Measurements from ENCODE around the gene LEO1. TPM values are rescaled to one million over a fixed set of nuclear protein-coding genes. Genes with fewer than 3 reads are reported as not detected.

LEO1 gene
- total and polyA plus RNA-seq, 12 donors = 6.6 to 44.6 (median 15.0) TPM

- Histone ChIP-seq H3K4me1 (replicated peaks in 1 of 2) (peaks cover 8 to 15% of the 10 kb centered on the region in 2 donors), H3K27me3 (no peaks in the 10 kb centered on the region), H3K9me3 (replicated peaks in 1 of 3) (no peaks in the 10 kb centered on the region), H3K4me3 (peak overlapping the region in 2 of 4 donors; percentile 5 to 23), H3K27ac (peak overlapping the region; percentile 8 to 63 (median 40)), H3K36me3 (replicated peaks in 1 of 2) (no peaks in the 10 kb centered on the region)
- WGBS, 4 donors = 9 to 15% (median 10%) methylated on average over 7 of the region's 7 CpGs
- peak in 5 of 6 experiments; percentile 32 to 70 (median 45) for TF ChIP-seq CTCF (IDR thresholded peaks at IDR 0.05)
- no peak for TF ChIP-seq POLR2A (IDR thresholded peaks at IDR 0.05)
- intact Hi-C loops (cut with DNase I) = loop anchor here in 1 of 2 donors (10.0 kb wide), 1 partner anchor 153 kb away; no protein-coding TSS in a partner anchor
- peak in 5 of 7 donors; percentile 17 to 69 (median 52) for DNase-seq
Measured at GRCh38 chr15:51982013-51982769, 10.6 kb upstream of the LEO1 start.

- Histone ChIP-seq H3K4me1 (replicated peaks in 1 of 2) (peaks cover 8 to 15% of the 10 kb centered on the region in 2 donors), H3K36me3 (replicated peaks in 1 of 2) (no peaks in the 10 kb centered on the region), H3K27ac (no peak overlapping the region), H3K27me3 (no peaks in the 10 kb centered on the region), H3K9me3 (replicated peaks in 1 of 3) (no peaks in the 10 kb centered on the region), H3K4me3 (no peak overlapping the region)
- intact Hi-C loops (cut with DNase I) = loop anchor here in 1 of 2 donors (10.0 kb wide), 1 partner anchor 111 kb away; no protein-coding TSS in a partner anchor
- no peak for DNase-seq
- no peak for TF ChIP-seq POLR2A (IDR thresholded peaks at IDR 0.05)
- TF ChIP-seq CTCF (IDR thresholded peaks at IDR 0.05) = no peak
- 88 to 99% (median 96%) methylated on average over 4 of the region's 4 CpGs for WGBS, 4 donors
Measured at GRCh38 chr15:51973775-51974174, 2.2 kb upstream of the LEO1 start.

- no peak overlapping the region for H3K27ac ChIP-seq
- H3K36me3 ChIP-seq (replicated peaks in 1 of 2) = no peaks in the 10 kb centered on the region
- H3K4me3 ChIP-seq = no peak overlapping the region
- peaks cover 0 to under 1% (median 0%) of the 10 kb centered on the region in 3 donors for H3K9me3 ChIP-seq (replicated peaks in 1 of 3)
- no peaks in the 10 kb centered on the region for H3K27me3 ChIP-seq
- 70 to 94% (median 90%) methylated on average over 5 of the region's 5 CpGs for WGBS, 4 donors
- intact Hi-C loops (cut with DNase I) = loop anchor here in 1 of 2 donors (10.0 kb wide), 1 partner anchor 112 kb away; no protein-coding TSS in a partner anchor
- no peak for DNase-seq
- no peak for TF ChIP-seq POLR2A (IDR thresholded peaks at IDR 0.05)
- TF ChIP-seq CTCF (IDR thresholded peaks at IDR 0.05) = no peak
- peaks cover 8 to 15% of the 10 kb centered on the region in 2 donors for H3K4me1 ChIP-seq (replicated peaks in 1 of 2)
Measured at GRCh38 chr15:51973220-51973619, 1.6 kb upstream of the LEO1 start.

GRCh38 chr15:51971032-51971374 is 575 bp downstream of the LEO1 start:
- no peaks in the 10 kb centered on the region for H3K36me3 ChIP-seq (replicated peaks in 1 of 2)
- intact Hi-C loops (cut with DNase I) = loop anchor here in 1 of 2 donors (10.0 kb wide), 1 partner anchor 114 kb away; no protein-coding TSS in a partner anchor
- WGBS, 4 donors = 0 to 2% (median 1%) methylated on average over 7 of the region's 7 CpGs
- peaks cover 0 to 18% (median 0%) of the 10 kb centered on the region in 3 donors for H3K9me3 ChIP-seq (replicated peaks in 1 of 3)
- H3K4me3 ChIP-seq = peak overlapping the region; percentile 29 to 85 (median 66)
- peak overlapping the region; percentile 74 to 89 (median 82) for H3K27ac ChIP-seq
- H3K4me1 ChIP-seq (replicated peaks in 1 of 2) = peaks cover 8 to 15% of the 10 kb centered on the region in 2 donors
- no peak for DNase-seq
- no peak for TF ChIP-seq POLR2A (IDR thresholded peaks at IDR 0.05)
- TF ChIP-seq CTCF (IDR thresholded peaks at IDR 0.05) = no peak
- no peaks in the 10 kb centered on the region for H3K27me3 ChIP-seq

Measured in adrenal gland (tissue), 12 donors.